Amniotic epithelial cell (primary cell): ENCODE measurements around the gene CCDC12.

ENCODE experiments used
- DNase-seq: peaks from one replicate; pipeline ENCODE4 v3.0.0-alpha.2; 2010; ENCODE audit warnings: low read depth

CCDC12 gene

GRCh38 chr3:47007482-47008233 is 31.1 kb upstream of the CCDC12 start:
- no peak for DNase-seq

DNA sequence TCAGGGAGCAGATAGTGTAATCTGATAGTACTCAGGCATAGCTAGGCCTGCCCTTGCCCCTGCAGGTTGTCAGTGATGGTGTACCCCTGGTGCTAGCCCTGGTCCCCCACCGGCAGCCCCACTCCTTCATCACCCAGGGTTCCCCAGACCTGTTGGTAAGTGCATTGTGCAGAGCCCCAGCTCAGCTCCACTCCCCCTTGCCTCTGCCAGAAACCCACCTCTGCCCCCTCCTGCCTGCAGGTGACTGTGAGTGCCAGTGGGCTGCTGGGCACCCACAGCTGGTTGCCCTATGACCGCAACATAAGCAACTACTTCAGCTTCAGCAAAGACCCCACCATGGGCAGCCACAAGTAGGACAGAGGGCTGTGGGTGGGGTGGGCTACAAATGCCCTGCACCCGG is 30.5 kb upstream of the CCDC12 start:
- DNase-seq, result no peak

GRCh38 chr3:47006145-47006651 is 29.7 kb upstream of the CCDC12 start:
- DNase-seq, result no peak

DNA sequence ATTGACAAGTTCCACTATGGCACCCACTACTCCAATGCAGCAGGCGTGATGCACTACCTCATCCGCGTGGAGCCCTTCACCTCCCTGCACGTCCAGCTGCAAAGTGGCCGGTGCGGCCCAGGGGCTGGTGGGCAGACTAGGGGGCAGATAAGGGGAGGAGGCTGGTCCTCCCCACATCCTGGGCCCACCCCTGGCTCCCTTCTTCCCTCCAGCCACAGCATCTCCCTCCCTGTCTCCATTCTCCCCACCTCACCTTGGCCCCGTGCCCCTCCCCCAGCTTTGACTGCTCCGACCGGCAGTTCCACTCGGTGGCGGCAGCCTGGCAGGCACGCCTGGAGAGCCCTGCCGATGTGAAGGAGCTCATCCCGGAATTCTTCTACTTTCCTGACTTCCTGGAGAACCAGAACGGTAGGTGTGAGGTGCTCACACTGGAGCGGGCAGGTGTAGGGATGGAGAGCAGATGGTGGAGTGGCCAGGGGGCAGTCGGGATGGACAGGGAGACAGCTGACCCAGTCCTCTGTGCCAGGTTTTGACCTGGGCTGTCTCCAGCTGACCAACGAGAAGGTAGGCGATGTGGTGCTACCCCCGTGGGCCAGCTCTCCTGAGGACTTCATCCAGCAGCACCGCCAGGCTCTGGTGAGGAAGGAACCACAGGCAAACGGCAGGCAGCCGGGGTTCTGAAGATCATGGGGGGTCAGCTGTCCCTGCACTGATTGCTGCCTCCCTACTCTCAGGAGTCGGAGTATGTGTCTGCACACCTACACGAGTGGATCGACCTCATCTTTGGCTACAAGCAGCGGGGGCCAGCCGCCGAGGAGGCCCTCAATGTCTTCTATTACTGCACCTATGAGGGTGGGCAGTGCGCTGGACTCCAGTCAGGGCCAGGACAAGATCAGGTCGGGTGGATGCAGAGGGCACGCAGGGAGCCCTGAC is 28.9 kb upstream of the CCDC12 start:
- DNase-seq, result no peak

GRCh38 chr3:47004369-47005211 is 28.0 kb upstream of the CCDC12 start:
- DNase-seq, result no peak

GRCh38 chr3:47003461-47004368 is 27.2 kb upstream of the CCDC12 start:
- DNase-seq, result no peak

- no peak for DNase-seq
These were observed 26.5 kb upstream of the CCDC12 start for GRCh38 chr3:47003056-47003410.

GRCh38 chr3:47002171-47003055 is 25.9 kb upstream of the CCDC12 start:
- no peak for DNase-seq

DNA sequence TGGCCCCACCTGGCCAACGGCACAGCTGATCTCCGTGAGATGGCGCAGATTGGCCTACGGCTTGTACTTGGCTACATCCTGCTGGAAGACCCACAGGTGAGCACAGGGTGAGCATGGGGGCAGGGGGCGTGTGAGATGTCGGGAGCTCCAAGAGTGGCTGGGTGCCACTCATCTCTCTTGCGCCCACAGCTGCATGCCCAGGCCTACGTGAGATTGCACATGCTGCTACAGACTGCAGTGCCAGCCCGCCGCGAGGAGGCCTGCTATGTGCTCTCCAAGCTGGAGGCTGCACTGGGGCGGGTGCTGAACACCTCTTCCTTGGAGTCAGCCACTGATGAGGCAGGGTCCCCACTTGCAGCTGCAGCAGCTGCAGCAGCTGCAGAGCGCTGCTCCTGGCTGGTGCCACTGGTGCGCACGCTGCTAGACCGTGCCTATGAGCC is 25.2 kb upstream of the CCDC12 start:
- DNase-seq, result no peak

GRCh38 chr3:47000922-47001730 is 24.6 kb upstream of the CCDC12 start:
- DNase-seq, result no peak

DNA sequence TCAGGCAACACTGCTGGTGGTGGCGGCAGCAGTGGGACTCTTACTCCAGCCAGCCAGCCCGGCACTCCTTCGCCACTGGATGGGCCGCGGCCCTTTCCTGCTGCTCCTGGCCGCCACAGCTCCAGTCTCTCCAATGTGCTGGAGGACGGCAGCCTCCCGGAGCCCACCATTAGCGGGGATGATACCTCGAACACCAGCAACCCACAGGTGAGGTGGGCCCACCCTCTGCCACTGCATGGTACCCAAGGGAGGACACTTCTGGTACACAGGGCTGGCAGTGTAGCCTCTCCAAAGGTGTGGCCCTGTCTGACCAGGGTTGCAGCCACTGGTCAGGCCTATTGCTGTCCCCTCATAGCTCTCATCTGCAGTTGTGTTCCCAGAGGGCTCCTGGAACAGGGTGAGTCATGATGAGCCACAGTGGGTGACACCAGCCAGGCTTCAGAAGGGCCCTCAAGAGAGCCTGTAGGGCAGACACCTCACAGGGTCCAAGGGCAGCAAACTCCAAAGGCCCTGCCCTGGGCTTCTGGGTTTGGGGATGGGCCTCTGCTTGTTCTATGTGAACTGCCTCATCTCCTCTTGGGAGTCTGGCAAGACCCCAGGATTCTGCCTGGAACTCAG is 23.8 kb upstream of the CCDC12 start:
- DNase-seq, result no peak

DNA sequence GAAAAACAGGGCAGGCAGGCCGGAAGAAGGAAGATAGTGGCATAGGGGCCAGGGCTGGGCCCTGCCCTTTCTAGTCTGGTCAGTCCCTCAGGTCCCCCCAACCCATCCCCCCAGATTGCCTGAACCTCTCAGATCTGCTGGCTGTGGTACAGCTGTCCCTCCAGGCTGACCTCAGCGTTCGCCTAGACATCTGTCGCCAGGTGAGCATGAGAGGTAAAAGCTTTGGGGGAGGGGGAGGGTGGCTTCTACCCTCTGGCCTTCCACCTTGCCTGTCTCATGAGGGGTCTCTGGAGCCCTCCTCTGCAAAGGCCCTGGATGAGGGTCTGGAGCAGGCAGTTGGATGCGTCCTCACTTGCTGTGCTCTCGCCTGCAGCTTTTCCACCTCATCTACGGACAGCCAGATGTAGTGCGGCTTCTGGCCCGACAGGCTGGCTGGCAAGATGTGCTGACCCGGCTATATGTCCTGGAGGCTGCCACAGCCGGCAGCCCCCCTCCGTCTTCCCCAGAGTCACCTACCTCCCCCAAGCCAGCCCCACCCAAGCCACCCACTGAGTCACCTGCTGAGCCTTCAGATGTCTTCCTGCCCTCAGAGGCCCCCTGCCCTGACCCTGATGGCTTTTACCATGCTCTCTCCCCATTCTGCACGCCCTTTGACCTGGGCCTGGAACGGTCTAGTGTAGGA is 23.1 kb upstream of the CCDC12 start:
- DNase-seq, result no peak

DNA sequence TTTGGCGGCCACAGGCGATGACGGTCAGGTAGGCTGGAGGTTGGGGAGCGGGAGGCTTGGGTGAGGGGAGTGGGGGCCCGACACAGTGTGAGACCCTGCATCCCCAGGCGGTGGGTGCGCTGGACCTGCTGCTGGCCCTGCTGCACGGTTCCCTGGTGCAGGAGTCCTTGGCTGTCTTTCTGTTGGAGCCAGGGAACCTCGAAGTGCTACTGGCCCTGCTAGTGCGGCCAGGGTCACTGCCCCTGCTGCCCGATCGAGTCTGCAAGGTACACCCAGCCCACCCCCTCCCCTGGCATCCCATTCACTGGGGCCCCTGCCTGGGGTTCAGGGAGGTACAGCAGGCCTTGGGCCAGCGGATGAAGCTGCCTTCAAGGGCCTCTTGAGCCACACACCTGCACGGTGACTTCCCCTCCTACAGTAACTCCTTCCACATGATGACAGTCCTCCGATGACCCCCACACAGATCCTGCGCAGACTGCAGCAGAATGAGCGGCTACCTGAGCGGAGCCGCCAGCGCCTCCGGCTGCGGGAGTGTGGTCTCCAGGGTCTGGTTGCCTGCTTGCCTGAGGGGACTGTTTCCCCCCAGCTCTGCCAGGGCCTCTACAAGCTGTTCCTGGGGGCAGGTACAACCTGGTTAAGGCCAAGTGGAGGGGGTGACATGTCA is 22.4 kb upstream of the CCDC12 start:
- DNase-seq, result no peak

GRCh38 chr3:46998121-46998851 is 21.7 kb upstream of the CCDC12 start:
- DNase-seq, result peak; percentile 63

GRCh38 chr3:46997453-46998091 is 21.0 kb upstream of the CCDC12 start:
- DNase-seq, result no peak
